Activated naive CD4-positive, alpha-beta T cell treated with Interleukin-2 at 50 U/mL for 16 hours (primary cell): ENCODE data around the gene SLC35E3.
"Not testable (repeated sequence)": the region's sequence is repeated elsewhere in the genome, so short reads cannot be mapped to it uniquely, and the experiment has no call there.

Source experiments
- DNase-seq: peaks from one replicate; pipeline ENCODE4 v3.0.0-alpha.2; 2020

SLC35E3 gene

GRCh38 chr12:68815232-68815927 lies 69.4 kb downstream of the SLC35E3 start:
- DNase-seq: no peak

GRCh38 chr12:68815928-68816800 lies 70.2 kb downstream of the SLC35E3 start:
- DNase-seq: no peak

GRCh38 chr12:68819481-68819880 lies 73.5 kb downstream of the SLC35E3 start:
- DNase-seq: not testable (repeated sequence)

GRCh38 chr12:68821357-68822188 lies 75.6 kb downstream of the SLC35E3 start:
- no peak for DNase-seq

- DNase-seq: no peak
These were observed 77.7 kb downstream of the SLC35E3 start for GRCh38 chr12:68823696-68824095.

GRCh38 chr12:68824131-68824530 lies 78.2 kb downstream of the SLC35E3 start:
- no peak for DNase-seq

GRCh38 chr12:68824597-68825250 lies 78.7 kb downstream of the SLC35E3 start:
- no peak for DNase-seq

- DNase-seq: no peak
These were observed 79.7 kb downstream of the SLC35E3 start for GRCh38 chr12:68825569-68826217.

- DNase-seq: no peak
These were observed 82.1 kb downstream of the SLC35E3 start for GRCh38 chr12:68827895-68828671.

- DNase-seq: no peak
These were observed 82.7 kb downstream of the SLC35E3 start for GRCh38 chr12:68828672-68829068.
